ENCODE results near the gene EIF1AD. TPM values are rescaled to one million over a fixed set of nuclear protein-coding genes. Genes with fewer than 3 reads are reported as not detected.

The EIF1AD gene
- total and polyA plus RNA-seq, 3 donors from 2014 or later: 42.5 to 46.5 (median 43.2) TPM

DNA sequence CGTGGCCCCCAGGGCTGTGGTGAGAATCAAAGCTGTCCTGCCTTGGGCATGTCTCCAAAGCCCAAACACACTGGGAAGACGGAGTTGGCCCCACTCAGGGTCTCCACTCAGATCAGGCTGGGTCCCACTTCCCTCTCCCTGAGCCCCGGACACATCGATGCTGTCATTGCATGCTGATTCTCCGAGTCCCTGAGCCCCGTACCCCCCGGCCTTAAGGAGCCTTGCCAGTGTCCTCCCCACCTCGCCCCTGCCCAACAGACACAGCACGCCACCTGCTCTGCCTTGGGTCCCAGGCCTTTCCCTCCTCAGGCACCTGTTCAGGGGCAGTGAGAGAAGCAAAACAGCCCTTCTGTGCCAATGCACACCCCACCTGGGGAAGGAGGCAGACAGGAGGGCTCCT is 14.6 kb downstream of the EIF1AD start:
- no peak for TF ChIP-seq POLR2A (IDR thresholded peaks at IDR 0.05)
- TF ChIP-seq, protein P1, sequence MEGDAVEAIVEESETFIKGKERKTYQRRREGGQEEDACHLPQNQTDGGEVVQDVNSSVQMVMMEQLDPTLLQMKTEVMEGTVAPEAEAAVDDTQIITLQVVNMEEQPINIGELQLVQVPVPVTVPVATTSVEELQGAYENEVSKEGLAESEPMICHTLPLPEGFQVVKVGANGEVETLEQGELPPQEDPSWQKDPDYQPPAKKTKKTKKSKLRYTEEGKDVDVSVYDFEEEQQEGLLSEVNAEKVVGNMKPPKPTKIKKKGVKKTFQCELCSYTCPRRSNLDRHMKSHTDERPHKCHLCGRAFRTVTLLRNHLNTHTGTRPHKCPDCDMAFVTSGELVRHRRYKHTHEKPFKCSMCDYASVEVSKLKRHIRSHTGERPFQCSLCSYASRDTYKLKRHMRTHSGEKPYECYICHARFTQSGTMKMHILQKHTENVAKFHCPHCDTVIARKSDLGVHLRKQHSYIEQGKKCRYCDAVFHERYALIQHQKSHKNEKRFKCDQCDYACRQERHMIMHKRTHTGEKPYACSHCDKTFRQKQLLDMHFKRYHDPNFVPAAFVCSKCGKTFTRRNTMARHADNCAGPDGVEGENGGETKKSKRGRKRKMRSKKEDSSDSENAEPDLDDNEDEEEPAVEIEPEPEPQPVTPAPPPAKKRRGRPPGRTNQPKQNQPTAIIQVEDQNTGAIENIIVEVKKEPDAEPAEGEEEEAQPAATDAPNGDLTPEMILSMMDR (IDR thresholded peaks at IDR 0.05): no peak
- intact Hi-C loops (cut with DNase I; ENCODE audit: low total_unique reads): loop anchor here (10.0 kb wide), 1 partner anchor 103 kb away; the partner anchor contains the start of gene FIBP
- DNase-seq: no peak

DNA sequence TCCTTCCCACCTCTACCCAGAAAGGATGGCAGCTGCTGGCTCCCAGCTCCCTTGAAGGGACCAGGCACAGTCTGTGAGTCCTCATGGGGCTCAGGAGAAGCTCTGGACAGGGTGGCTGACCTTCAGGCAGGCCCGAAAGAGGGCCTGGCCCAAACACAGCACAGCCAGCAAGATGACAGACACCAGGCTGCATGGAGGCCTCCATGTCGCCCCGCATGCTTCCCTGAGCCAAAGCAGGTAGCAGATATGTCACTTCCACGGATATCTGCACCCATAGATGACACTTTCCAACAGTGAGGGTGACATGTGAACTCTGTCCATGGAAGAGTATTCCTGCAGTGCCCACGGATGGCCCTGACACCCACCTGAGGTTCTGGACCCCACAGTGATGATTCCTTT is 18.4 kb downstream of the EIF1AD start:
- Histone ChIP-seq H3K27ac (no peak overlapping the region), H3K4me1 (no peaks in the 10 kb centered on the region), H3K9me3 (no peaks in the 10 kb centered on the region), H3K27me3 (no peaks in the 10 kb centered on the region), H3K36me3 (ENCODE audit: low read depth, missing control alignments) (no peaks in the 10 kb centered on the region), H3K4me3 (no peak overlapping the region)
- intact Hi-C loops (cut with DNase I; ENCODE audit: low total_unique reads): loop anchor here (10.0 kb wide), 1 partner anchor 99 kb away; the partner anchor contains the start of gene FIBP
- 86% methylated on average over 2 to 5 of the region's 5 CpGs for WGBS, 2 donors
- no peak for DNase-seq
- no peak for TF ChIP-seq POLR2A (IDR thresholded peaks at IDR 0.05)
- TF ChIP-seq, protein P1 (IDR thresholded peaks at IDR 0.05): no peak

More for the DNA sequence above, 14.6 kb downstream of the EIF1AD start:
- Histone ChIP-seq H3K9me3 (no peaks in the 10 kb centered on the region), H3K27ac (no peak overlapping the region), H3K27me3 (no peaks in the 10 kb centered on the region), H3K4me1 (no peaks in the 10 kb centered on the region), H3K4me3 (no peak overlapping the region), H3K36me3 (ENCODE audit: low read depth, missing control alignments) (no peaks in the 10 kb centered on the region)
- WGBS, 2 donors: 69 to 77% methylated on average over 9 of the region's 9 CpGs

DNA sequence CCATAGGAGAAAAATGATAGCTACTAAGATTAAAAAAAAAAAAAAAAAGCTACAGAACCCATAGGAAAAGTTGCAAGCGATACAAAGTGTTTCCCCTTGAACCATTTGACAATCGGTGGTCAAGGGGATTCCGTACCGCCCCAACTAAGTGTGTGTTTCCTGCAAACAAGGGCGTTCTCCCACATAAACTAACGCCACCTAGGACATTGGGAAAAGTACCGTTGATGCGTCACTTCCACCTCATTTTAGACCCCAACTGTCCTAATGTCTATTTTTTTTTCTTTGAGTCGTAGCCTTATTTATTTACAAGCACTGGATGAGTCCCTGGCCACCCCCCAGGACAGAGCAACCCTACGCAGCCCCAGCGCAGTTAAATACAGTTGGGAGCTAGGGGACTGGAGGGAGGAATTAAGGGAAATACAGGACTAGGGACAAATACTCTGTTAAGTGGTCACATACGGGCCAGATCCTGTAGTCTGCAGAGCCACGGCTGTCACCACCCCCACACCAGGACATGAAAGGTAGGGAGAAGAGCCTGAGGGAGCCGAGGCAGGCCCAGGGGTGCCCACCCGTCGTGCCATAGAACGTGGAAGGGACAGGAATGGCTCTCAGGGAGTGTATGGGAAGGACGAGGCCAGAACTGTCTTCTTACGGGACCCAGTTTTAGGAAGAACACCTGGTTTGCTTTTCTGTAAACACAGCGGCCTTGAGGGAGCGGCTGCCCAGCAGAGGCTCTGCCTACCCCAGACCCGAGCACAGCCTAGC is 19.0 kb downstream of the EIF1AD start:
- no peaks in the 10 kb centered on the region for H3K27me3 ChIP-seq
- intact Hi-C loops (cut with DNase I; ENCODE audit: low total_unique reads): loop anchor here (10.0 kb wide), 1 partner anchor 98 kb away; the partner anchor contains the start of gene FIBP
- H3K4me3 ChIP-seq: no peak overlapping the region
- no peaks in the 10 kb centered on the region for H3K9me3 ChIP-seq
- no peaks in the 10 kb centered on the region for H3K36me3 ChIP-seq (ENCODE audit: low read depth, missing control alignments)
- no peak overlapping the region for H3K27ac ChIP-seq
- TF ChIP-seq, protein P1 (IDR thresholded peaks at IDR 0.05): no peak
- TF ChIP-seq POLR2A (IDR thresholded peaks at IDR 0.05): no peak
- DNase-seq: no peak
- no peaks in the 10 kb centered on the region for H3K4me1 ChIP-seq
- WGBS, 2 donors: 78 to 85% methylated on average over 21 of the region's 22 CpGs

DNA sequence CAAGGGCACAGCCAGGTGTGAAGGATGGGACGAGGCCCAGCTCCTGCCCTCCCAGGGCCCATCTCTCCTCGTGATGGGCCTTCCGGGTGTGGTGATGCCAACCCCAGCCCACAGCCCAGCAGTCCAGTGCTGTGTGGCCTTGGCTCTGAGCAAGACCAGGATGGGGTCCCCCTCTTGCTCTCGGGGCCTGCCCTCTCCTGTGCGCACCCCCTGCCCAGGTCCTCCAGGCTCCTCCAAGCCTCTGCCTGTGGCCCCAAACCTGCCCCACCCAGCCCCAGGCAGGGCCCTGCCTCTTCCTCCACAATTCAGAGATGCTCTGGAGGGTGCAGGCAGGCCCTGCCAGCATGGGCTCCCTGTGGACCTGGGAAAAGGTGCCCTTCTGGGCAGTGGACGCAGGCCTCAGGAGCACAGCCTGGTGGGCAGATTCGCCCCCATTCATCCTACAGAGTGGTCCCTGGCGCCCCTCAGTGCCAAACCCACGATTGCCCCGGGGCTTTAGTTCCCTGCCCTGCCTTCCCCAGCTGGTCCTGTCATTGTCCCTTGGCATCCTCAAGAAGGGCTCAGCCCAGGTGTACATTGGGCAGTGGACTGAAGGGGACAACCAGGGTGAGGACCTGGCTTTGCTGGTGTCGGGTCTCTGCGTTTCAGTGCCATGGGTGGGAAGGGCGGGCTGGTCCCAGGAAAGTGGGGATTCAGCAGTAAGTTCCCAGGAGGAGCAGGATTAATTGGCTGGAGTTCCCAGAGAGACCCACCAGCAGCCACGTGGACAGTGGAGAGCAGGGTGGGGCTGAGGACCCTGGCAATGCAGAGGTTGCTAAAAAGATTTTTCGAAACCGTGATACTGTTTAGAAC is 19.8 kb downstream of the EIF1AD start:
- no peaks in the 10 kb centered on the region for H3K36me3 ChIP-seq (ENCODE audit: low read depth, missing control alignments)
- no peak overlapping the region for H3K4me3 ChIP-seq
- TF ChIP-seq, protein P1 (IDR thresholded peaks at IDR 0.05): no peak
- TF ChIP-seq POLR2A (IDR thresholded peaks at IDR 0.05): no peak
- DNase-seq: no peak
- intact Hi-C loops (cut with DNase I; ENCODE audit: low total_unique reads): loop anchor here (10.0 kb wide), 1 partner anchor 97 kb away; the partner anchor contains the start of gene FIBP
- no peak overlapping the region for H3K27ac ChIP-seq
- no peaks in the 10 kb centered on the region for H3K27me3 ChIP-seq
- no peaks in the 10 kb centered on the region for H3K9me3 ChIP-seq
- WGBS, 2 donors: 69 to 70% methylated on average over 13 to 16 of the region's 16 CpGs
- no peaks in the 10 kb centered on the region for H3K4me1 ChIP-seq
